ENCODE data around the gene CD274. TPM values are rescaled to one million over a fixed set of nuclear protein-coding genes. Genes with fewer than 3 reads are reported as not detected.
A peak's percentile ranks its signal among the peaks of the same experiment; 100 is the strongest.
"Not testable (repeated sequence)": the region's sequence is repeated elsewhere in the genome, so short reads cannot be mapped to it uniquely, and the experiment has no call there.

Gene CD274
- total RNA-seq, 1 experiment from 2014 or later: 8.0 TPM

GRCh38 chr9:5486988-5487387 lies 36.6 kb downstream of the CD274 start:
- Histone ChIP-seq H3K9me3 (replicated peaks) (no peaks in the 10 kb centered on the region), H3K36me3 (no peaks in the 10 kb centered on the region), H3K27ac (no peak overlapping the region), H3K4me1 (replicated peaks) (no peaks in the 10 kb centered on the region), H3K27me3 (replicated peaks) (no peaks in the 10 kb centered on the region), H3K4me3 (no peak overlapping the region)
- DNase-seq (ENCODE audit: low read depth in 1 of 2, low spot score in 2 of 2): no peak

GRCh38 chr9:5488221-5489008 lies 38.1 kb downstream of the CD274 start:
- Histone ChIP-seq H3K27me3 (replicated peaks) (no peaks in the 10 kb centered on the region), H3K27ac (no peak overlapping the region), H3K9me3 (replicated peaks) (no peaks in the 10 kb centered on the region), H3K4me1 (replicated peaks) (peaks cover 4% of the 10 kb centered on the region), H3K4me3 (no peak overlapping the region), H3K36me3 (no peaks in the 10 kb centered on the region)
- DNase-seq (ENCODE audit: low read depth in 1 of 2, low spot score in 2 of 2): no peak

- H3K4me1 ChIP-seq (replicated peaks): peaks cover 11% of the 10 kb centered on the region
- no peak overlapping the region for H3K27ac ChIP-seq
- H3K9me3 ChIP-seq (replicated peaks): no peaks in the 10 kb centered on the region
- no peak overlapping the region for H3K4me3 ChIP-seq
- no peak for DNase-seq (ENCODE audit: low read depth in 1 of 2, low spot score in 2 of 2)
- no peaks in the 10 kb centered on the region for H3K27me3 ChIP-seq (replicated peaks)
- H3K36me3 ChIP-seq: no peaks in the 10 kb centered on the region
These were observed 39.5 kb downstream of the CD274 start for GRCh38 chr9:5489630-5490490.

GRCh38 chr9:5492965-5493678 lies 42.8 kb downstream of the CD274 start:
- Histone ChIP-seq H3K36me3 (no peaks in the 10 kb centered on the region), H3K27ac (no peak overlapping the region; the same call in 1 of the 2 replicates), H3K4me3 (no peak overlapping the region), H3K27me3 (replicated peaks) (no peaks in the 10 kb centered on the region), H3K4me1 (replicated peaks) (peaks cover 11% of the 10 kb centered on the region), H3K9me3 (replicated peaks) (no peaks in the 10 kb centered on the region)
- no peak for DNase-seq (ENCODE audit: low read depth in 1 of 2, low spot score in 2 of 2)

GRCh38 chr9:5493679-5494511 lies 43.6 kb downstream of the CD274 start:
- no peaks in the 10 kb centered on the region for H3K36me3 ChIP-seq
- H3K4me1 ChIP-seq (replicated peaks): peaks cover 11% of the 10 kb centered on the region
- DNase-seq (ENCODE audit: low read depth in 1 of 2, low spot score in 2 of 2): no peak
- no peaks in the 10 kb centered on the region for H3K27me3 ChIP-seq (replicated peaks)
- no peak overlapping the region for H3K4me3 ChIP-seq
- H3K9me3 ChIP-seq (replicated peaks): no peaks in the 10 kb centered on the region
- peak overlapping the region; percentile 49 for H3K27ac ChIP-seq

- DNase-seq (ENCODE audit: low read depth in 1 of 2, low spot score in 2 of 2); H3K36me3 ChIP-seq; H3K4me3 ChIP-seq; H3K9me3 ChIP-seq (replicated peaks); H3K27me3 ChIP-seq (replicated peaks); H3K27ac ChIP-seq: not testable (repeated sequence)
- peaks cover 11% of the 10 kb centered on the region for H3K4me1 ChIP-seq (replicated peaks)
These were observed 44.4 kb downstream of the CD274 start for GRCh38 chr9:5494765-5495164.

- Histone ChIP-seq H3K4me3 (no peak overlapping the region), H3K9me3 (replicated peaks) (no peaks in the 10 kb centered on the region), H3K27me3 (replicated peaks) (no peaks in the 10 kb centered on the region), H3K27ac (no peak overlapping the region), H3K36me3 (no peaks in the 10 kb centered on the region), H3K4me1 (replicated peaks) (peaks cover 6% of the 10 kb centered on the region; the same call in 1 of the 2 replicates)
- DNase-seq (ENCODE audit: low read depth in 1 of 2, low spot score in 2 of 2): no peak
These were observed 48.8 kb downstream of the CD274 start for GRCh38 chr9:5499157-5499556.

- 0 out of 2 replicates have a peak, but pooled peaks cover 6% of the 10 kb centered on the region for H3K4me1 ChIP-seq (replicated peaks)
- DNase-seq (ENCODE audit: low read depth in 1 of 2, low spot score in 2 of 2): no peak
- H3K9me3 ChIP-seq (replicated peaks): no peaks in the 10 kb centered on the region
- H3K27ac ChIP-seq: no peak overlapping the region
- H3K4me3 ChIP-seq: no peak overlapping the region
- no peaks in the 10 kb centered on the region for H3K36me3 ChIP-seq
- H3K27me3 ChIP-seq (replicated peaks): no peaks in the 10 kb centered on the region
These were observed 49.6 kb downstream of the CD274 start for GRCh38 chr9:5499889-5500398.

- no peak for DNase-seq (ENCODE audit: low read depth in 1 of 2, low spot score in 2 of 2)
- Histone ChIP-seq H3K4me3 (no peak overlapping the region), H3K36me3 (no peaks in the 10 kb centered on the region), H3K4me1 (replicated peaks) (0 out of 2 replicates have a peak, but pooled peaks cover 6% of the 10 kb centered on the region), H3K9me3 (replicated peaks) (no peaks in the 10 kb centered on the region), H3K27me3 (replicated peaks) (no peaks in the 10 kb centered on the region), H3K27ac (no peak overlapping the region)
These were observed 50.3 kb downstream of the CD274 start for GRCh38 chr9:5500441-5501235.

GRCh38 chr9:5502553-5502952 lies 52.2 kb downstream of the CD274 start:
- H3K36me3 ChIP-seq: no peaks in the 10 kb centered on the region
- DNase-seq (ENCODE audit: low read depth in 1 of 2, low spot score in 2 of 2): no peak
- H3K9me3 ChIP-seq (replicated peaks): no peaks in the 10 kb centered on the region

GRCh38 chr9:5509573-5509972 lies 59.2 kb downstream of the CD274 start:
- no peak overlapping the region; the same call in 1 of the 2 replicates for H3K4me3 ChIP-seq
- peak; percentile 62 to 87 for DNase-seq (ENCODE audit: low read depth in 1 of 2, low spot score in 2 of 2)
- peak overlapping the region; percentile 99 for H3K27ac ChIP-seq
- H3K27me3 ChIP-seq (replicated peaks): no peaks in the 10 kb centered on the region
- H3K4me1 ChIP-seq (replicated peaks): peaks cover 53% of the 10 kb centered on the region
- H3K36me3 ChIP-seq: no peaks in the 10 kb centered on the region
- H3K9me3 ChIP-seq (replicated peaks): no peaks in the 10 kb centered on the region

More at GRCh38 chr9:5502553-5502952, 52.2 kb downstream of the CD274 start:
- Histone ChIP-seq H3K27ac (no peak overlapping the region), H3K4me1 (replicated peaks) (0 out of 2 replicates have a peak, but pooled peaks cover 6% of the 10 kb centered on the region), H3K4me3 (no peak overlapping the region), H3K27me3 (replicated peaks) (no peaks in the 10 kb centered on the region)

- H3K9me3 ChIP-seq (replicated peaks): no peaks in the 10 kb centered on the region
- peaks cover 58% of the 10 kb centered on the region for H3K4me1 ChIP-seq (replicated peaks)
- DNase-seq (ENCODE audit: low read depth in 1 of 2, low spot score in 2 of 2): peak; percentile 55 to 67
- peak within 1 kb of the TSS; percentile 35 for H3K4me3 ChIP-seq
- H3K27me3 ChIP-seq (replicated peaks): no peaks in the 10 kb centered on the region
- no peaks in the 10 kb centered on the region for H3K36me3 ChIP-seq
- H3K27ac ChIP-seq: peak within 1 kb of the TSS; percentile 99
These were observed 60.1 kb downstream of the CD274 start, which contains the start of gene PDCD1LG2 for GRCh38 chr9:5510360-5510931. Gene PDCD1LG2 (plus strand): TSS chr9:5510531. CDS start chr9:5522547, 12,016 bp downstream.

All from SJSA1 (cell line).